ENCODE data around the gene HSD11B1L. TPM values are rescaled to one million over a fixed set of nuclear protein-coding genes. Genes with fewer than 3 reads are reported as not detected.

The HSD11B1L gene
- total RNA-seq, 4 donors from 2014 or later = 20.1 to 38.1 (median 24.8) TPM

GRCh38 chr19:5648464-5648863 lies 32.4 kb upstream of the HSD11B1L start:
- intact Hi-C loops (cut with DNase I; ENCODE audit: low total_unique reads) = no loop called here
- H3K4me3 ChIP-seq (ENCODE audit: low read depth, poor library complexity, severe bottlenecking) = no peak overlapping the region
- DNase-seq (ENCODE audit: low spot score in 2 of 2) = no peak
- TF ChIP-seq, protein P1, sequence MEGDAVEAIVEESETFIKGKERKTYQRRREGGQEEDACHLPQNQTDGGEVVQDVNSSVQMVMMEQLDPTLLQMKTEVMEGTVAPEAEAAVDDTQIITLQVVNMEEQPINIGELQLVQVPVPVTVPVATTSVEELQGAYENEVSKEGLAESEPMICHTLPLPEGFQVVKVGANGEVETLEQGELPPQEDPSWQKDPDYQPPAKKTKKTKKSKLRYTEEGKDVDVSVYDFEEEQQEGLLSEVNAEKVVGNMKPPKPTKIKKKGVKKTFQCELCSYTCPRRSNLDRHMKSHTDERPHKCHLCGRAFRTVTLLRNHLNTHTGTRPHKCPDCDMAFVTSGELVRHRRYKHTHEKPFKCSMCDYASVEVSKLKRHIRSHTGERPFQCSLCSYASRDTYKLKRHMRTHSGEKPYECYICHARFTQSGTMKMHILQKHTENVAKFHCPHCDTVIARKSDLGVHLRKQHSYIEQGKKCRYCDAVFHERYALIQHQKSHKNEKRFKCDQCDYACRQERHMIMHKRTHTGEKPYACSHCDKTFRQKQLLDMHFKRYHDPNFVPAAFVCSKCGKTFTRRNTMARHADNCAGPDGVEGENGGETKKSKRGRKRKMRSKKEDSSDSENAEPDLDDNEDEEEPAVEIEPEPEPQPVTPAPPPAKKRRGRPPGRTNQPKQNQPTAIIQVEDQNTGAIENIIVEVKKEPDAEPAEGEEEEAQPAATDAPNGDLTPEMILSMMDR (IDR thresholded peaks at IDR 0.05) = no peak
- no peak for TF ChIP-seq POLR2A (IDR thresholded peaks at IDR 0.05)
- WGBS, 2 donors = 91 to 92% methylated on average over 11 of the region's 11 CpGs

- TF ChIP-seq, protein P1 (IDR thresholded peaks at IDR 0.05) = no peak
- no peak for TF ChIP-seq POLR2A (IDR thresholded peaks at IDR 0.05)
- DNase-seq (ENCODE audit: low spot score in 2 of 2) = no peak
- no peak overlapping the region for H3K4me3 ChIP-seq (ENCODE audit: low read depth, poor library complexity, severe bottlenecking)
- 96 to 98% methylated on average over 4 to 5 of the region's 5 CpGs for WGBS, 2 donors
- intact Hi-C loops (cut with DNase I; ENCODE audit: low total_unique reads) = no loop called here
Measured at GRCh38 chr19:5651361-5651760, 29.5 kb upstream of the HSD11B1L start.

DNA sequence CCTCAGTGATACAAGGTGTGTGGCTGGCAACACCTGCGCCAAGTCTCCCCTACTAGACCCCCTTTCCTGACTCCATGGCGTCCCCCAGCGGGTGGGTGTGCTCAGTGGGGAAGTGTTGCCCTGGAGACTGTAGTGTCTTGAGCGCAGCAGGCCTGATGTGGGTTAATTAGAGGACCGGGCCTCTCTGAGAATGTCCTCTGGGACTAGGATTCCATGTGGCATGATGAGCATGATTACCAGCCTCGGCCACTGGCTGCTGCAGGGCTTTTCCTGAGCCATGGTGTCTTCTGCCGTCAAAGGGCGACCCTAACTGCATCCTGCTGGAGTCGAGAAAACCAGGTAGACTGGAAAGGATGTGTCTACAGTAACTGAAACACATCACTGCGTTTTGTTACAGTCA lies 28.6 kb upstream of the HSD11B1L start:
- WGBS, 2 donors = 84 to 89% methylated on average over 10 of the region's 10 CpGs
- TF ChIP-seq, protein P1 (IDR thresholded peaks at IDR 0.05) = no peak
- no peak for TF ChIP-seq POLR2A (IDR thresholded peaks at IDR 0.05)
- intact Hi-C loops (cut with DNase I; ENCODE audit: low total_unique reads) = no loop called here
- no peak for DNase-seq (ENCODE audit: low spot score in 2 of 2)
- no peak overlapping the region for H3K4me3 ChIP-seq (ENCODE audit: low read depth, poor library complexity, severe bottlenecking)

DNA sequence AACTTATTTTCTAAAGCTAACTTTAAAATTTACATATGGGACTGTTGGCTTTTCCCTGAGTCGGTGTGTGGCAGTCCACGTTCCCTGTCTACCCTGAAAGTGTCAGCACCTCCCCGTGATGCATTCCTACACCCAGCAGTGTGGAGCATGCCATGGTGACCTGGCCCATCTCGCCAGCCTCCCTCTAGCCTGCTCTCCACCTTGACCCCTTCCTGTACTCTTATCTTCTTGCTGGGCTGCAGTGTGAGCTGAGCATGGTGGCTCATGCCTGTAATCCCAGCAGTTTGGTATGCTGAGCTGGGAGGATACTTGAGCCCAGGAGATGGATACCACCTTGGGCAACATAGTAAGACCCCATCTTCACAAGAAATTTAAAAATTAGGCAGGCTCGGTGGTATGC lies 25.9 kb upstream of the HSD11B1L start:
- no peak overlapping the region for H3K4me3 ChIP-seq (ENCODE audit: low read depth, poor library complexity, severe bottlenecking)
- intact Hi-C loops (cut with DNase I; ENCODE audit: low total_unique reads) = no loop called here
- 85 to 90% methylated on average over 5 of the region's 5 CpGs for WGBS, 2 donors
- no peak for DNase-seq (ENCODE audit: low spot score in 2 of 2)
- TF ChIP-seq, protein P1 (IDR thresholded peaks at IDR 0.05) = no peak
- no peak for TF ChIP-seq POLR2A (IDR thresholded peaks at IDR 0.05)

GRCh38 chr19:5655412-5655811 lies 25.4 kb upstream of the HSD11B1L start:
- intact Hi-C loops (cut with DNase I; ENCODE audit: low total_unique reads) = no loop called here
- TF ChIP-seq POLR2A (IDR thresholded peaks at IDR 0.05) = no peak
- TF ChIP-seq, protein P1 (IDR thresholded peaks at IDR 0.05) = no peak
- DNase-seq (ENCODE audit: low spot score in 2 of 2) = no peak
- no peak overlapping the region for H3K4me3 ChIP-seq (ENCODE audit: low read depth, poor library complexity, severe bottlenecking)
- WGBS, 2 donors = 76 to 85% methylated on average over 5 of the region's 5 CpGs

GRCh38 chr19:5661483-5661882 lies 19.3 kb upstream of the HSD11B1L start:
- 96 to 97% methylated on average over 42 of the region's 42 CpGs for WGBS, 2 donors
- TF ChIP-seq POLR2A (IDR thresholded peaks at IDR 0.05) = no peak
- TF ChIP-seq, protein P1 (IDR thresholded peaks at IDR 0.05) = no peak
- intact Hi-C loops (cut with DNase I; ENCODE audit: low total_unique reads) = loop anchor here (10.0 kb wide), 1 partner anchor 47 kb away; no protein-coding TSS in a partner anchor
- H3K4me3 ChIP-seq (ENCODE audit: low read depth, poor library complexity, severe bottlenecking) = no peak overlapping the region
- no peak for DNase-seq (ENCODE audit: low spot score in 2 of 2)
